ENCODE measurements around the gene ENDOV. TPM values are rescaled to one million over a fixed set of nuclear protein-coding genes. Genes with fewer than 3 reads are reported as not detected.

Gene ENDOV
- total RNA-seq, 2 donors from 2014 or later = 3.8 to 4.9 TPM

DNA sequence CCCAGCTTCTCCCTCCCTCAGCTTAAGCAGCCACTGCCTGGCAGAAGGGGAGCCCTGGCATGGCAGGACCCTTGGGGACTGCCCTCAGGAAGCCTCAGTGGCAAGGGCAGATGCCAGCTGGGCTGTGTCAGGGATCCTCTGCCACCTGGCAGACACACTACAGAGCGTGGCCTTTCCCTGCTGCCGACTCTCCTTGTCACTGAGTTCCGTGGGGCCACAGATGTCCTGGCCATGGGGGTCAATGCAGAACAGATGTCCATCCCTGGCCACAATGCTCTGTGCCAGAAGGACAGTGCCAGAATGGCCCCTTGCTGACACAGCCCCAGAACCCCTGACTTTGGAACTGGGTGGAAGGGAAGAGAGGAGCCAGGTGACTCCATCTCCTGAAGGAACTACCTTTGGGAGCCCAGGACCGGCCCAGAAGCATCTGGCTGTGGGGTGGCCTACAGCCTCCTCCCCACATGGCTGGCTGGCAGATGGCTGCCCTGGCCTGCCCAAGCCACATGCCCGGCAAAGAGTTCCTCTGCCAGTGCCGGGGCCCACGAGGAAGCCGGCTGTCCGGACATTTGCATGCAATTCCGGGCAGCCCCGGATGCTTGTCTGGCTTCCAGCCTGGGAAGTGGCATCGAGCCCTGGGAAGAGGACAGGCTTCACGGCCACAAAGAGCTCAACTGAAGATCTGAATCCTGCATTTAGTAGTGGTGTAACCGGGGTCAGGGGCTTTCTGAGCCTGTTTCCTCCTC, 37.4 kb downstream of the ENDOV start:
- TF ChIP-seq, protein P1, sequence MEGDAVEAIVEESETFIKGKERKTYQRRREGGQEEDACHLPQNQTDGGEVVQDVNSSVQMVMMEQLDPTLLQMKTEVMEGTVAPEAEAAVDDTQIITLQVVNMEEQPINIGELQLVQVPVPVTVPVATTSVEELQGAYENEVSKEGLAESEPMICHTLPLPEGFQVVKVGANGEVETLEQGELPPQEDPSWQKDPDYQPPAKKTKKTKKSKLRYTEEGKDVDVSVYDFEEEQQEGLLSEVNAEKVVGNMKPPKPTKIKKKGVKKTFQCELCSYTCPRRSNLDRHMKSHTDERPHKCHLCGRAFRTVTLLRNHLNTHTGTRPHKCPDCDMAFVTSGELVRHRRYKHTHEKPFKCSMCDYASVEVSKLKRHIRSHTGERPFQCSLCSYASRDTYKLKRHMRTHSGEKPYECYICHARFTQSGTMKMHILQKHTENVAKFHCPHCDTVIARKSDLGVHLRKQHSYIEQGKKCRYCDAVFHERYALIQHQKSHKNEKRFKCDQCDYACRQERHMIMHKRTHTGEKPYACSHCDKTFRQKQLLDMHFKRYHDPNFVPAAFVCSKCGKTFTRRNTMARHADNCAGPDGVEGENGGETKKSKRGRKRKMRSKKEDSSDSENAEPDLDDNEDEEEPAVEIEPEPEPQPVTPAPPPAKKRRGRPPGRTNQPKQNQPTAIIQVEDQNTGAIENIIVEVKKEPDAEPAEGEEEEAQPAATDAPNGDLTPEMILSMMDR (IDR thresholded peaks at IDR 0.05) = no peak
- H3K9me3 ChIP-seq = no peaks in the 10 kb centered on the region
- no peaks in the 10 kb centered on the region for H3K36me3 ChIP-seq
- no peak overlapping the region for H3K4me3 ChIP-seq
- DNase-seq (ENCODE audit: low spot score) = no peak
- peaks cover 0 to 31% of the 10 kb centered on the region in 2 donors for H3K4me1 ChIP-seq
- no peak overlapping the region for H3K27ac ChIP-seq
- H3K27me3 ChIP-seq = no peaks in the 10 kb centered on the region

GRCh38 chr17:80453126-80453997, 38.4 kb downstream of the ENDOV start:
- H3K4me3 ChIP-seq = no peak overlapping the region
- no peak for DNase-seq (ENCODE audit: low spot score)
- no peaks in the 10 kb centered on the region for H3K36me3 ChIP-seq
- no peaks in the 10 kb centered on the region for H3K9me3 ChIP-seq
- H3K4me1 ChIP-seq = peaks cover 0 to 31% of the 10 kb centered on the region in 2 donors
- TF ChIP-seq, protein P1 (IDR thresholded peaks at IDR 0.05) = no peak
- H3K27me3 ChIP-seq = no peaks in the 10 kb centered on the region
- no peak overlapping the region for H3K27ac ChIP-seq

GRCh38 chr17:80453998-80454556, 39.1 kb downstream of the ENDOV start:
- H3K9me3 ChIP-seq = no peaks in the 10 kb centered on the region
- DNase-seq (ENCODE audit: low spot score) = no peak
- peaks cover 0 to 31% of the 10 kb centered on the region in 2 donors for H3K4me1 ChIP-seq
- TF ChIP-seq, protein P1 (IDR thresholded peaks at IDR 0.05) = no peak
- peak overlapping the region; percentile 76 to 92 for H3K4me3 ChIP-seq
- H3K36me3 ChIP-seq = no peaks in the 10 kb centered on the region
- H3K27me3 ChIP-seq = no peaks in the 10 kb centered on the region
- peak overlapping the region; percentile 96 to 100 for H3K27ac ChIP-seq

GRCh38 chr17:80454557-80455335, 39.8 kb downstream of the ENDOV start:
- H3K36me3 ChIP-seq = no peaks in the 10 kb centered on the region
- peak; percentile 95 for DNase-seq (ENCODE audit: low spot score)
- H3K9me3 ChIP-seq = no peaks in the 10 kb centered on the region
- H3K27me3 ChIP-seq = no peaks in the 10 kb centered on the region
- peak overlapping the region; percentile 96 to 100 for H3K27ac ChIP-seq
- H3K4me3 ChIP-seq = peak overlapping the region; percentile 76 to 92
- H3K4me1 ChIP-seq = peaks cover 0 to 31% of the 10 kb centered on the region in 2 donors
- TF ChIP-seq, protein P1 (IDR thresholded peaks at IDR 0.05) = peak in 1 of 2 donors; percentile 16

- Histone ChIP-seq H3K27ac (peak overlapping the region; percentile 96 to 100), H3K9me3 (no peaks in the 10 kb centered on the region), H3K27me3 (no peaks in the 10 kb centered on the region), H3K4me3 (peak overlapping the region; percentile 76 to 92), H3K36me3 (no peaks in the 10 kb centered on the region), H3K4me1 (peaks cover 0 to 34% of the 10 kb centered on the region in 2 donors)
- TF ChIP-seq, protein P1 (IDR thresholded peaks at IDR 0.05) = no peak
- DNase-seq (ENCODE audit: low spot score) = peak; percentile 61
Observed at GRCh38 chr17:80455336-80455710, 40.4 kb downstream of the ENDOV start.

Data from right atrium auricular region (tissue), 2 donors.